ENCODE results near the gene TAS1R3.

DNA sequence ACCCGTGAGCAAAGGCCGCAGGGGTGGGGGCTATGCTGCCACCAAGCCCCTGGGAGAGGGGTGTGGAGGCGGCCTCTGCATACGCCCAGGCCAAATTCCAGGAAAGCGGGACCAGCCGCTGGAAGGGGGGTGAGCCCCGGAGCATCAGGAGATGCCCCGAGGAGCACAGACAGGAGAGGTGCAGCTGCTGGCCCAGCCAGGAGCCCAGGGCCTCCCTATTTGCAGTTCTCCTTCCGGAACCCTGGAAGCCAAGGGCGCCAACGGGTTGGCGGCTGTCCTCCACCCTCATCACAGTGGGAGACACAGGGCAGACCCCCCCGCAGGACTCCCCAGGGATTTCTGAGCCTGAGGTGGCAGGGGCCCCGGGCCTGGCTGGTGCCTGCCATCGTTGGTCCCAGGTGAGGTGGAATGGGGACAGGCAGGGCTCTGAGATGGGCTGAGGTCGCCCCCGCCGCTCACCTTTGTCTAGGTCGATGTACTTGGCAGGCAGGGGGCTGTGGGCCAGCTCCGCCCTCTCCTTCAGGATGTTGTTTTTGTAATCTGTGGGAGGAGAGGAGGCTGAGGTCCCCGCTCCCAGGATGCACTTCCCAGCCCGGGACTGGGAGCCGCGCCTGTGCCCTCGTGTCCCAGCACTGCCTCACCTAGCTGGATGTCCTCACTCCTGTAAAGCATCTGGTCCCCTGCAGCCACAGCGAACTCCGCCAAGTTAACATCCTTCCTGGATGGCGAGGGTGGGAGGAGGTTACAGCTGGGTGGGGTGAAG, 22.5 kb downstream of the TAS1R3 start:
- TF ChIP-seq, protein P1, sequence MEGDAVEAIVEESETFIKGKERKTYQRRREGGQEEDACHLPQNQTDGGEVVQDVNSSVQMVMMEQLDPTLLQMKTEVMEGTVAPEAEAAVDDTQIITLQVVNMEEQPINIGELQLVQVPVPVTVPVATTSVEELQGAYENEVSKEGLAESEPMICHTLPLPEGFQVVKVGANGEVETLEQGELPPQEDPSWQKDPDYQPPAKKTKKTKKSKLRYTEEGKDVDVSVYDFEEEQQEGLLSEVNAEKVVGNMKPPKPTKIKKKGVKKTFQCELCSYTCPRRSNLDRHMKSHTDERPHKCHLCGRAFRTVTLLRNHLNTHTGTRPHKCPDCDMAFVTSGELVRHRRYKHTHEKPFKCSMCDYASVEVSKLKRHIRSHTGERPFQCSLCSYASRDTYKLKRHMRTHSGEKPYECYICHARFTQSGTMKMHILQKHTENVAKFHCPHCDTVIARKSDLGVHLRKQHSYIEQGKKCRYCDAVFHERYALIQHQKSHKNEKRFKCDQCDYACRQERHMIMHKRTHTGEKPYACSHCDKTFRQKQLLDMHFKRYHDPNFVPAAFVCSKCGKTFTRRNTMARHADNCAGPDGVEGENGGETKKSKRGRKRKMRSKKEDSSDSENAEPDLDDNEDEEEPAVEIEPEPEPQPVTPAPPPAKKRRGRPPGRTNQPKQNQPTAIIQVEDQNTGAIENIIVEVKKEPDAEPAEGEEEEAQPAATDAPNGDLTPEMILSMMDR (IDR thresholded peaks at IDR 0.05) = no peak
- no peak for TF ChIP-seq POLR2A (IDR thresholded peaks at IDR 0.05)

Measured in testis (tissue), 2 donors.